Measurements from ENCODE around the gene SYDE1.
"Not testable (repeated sequence)": the region's sequence is repeated elsewhere in the genome, so short reads cannot be mapped to it uniquely, and the experiment has no call there.

The SYDE1 gene

GRCh38 chr19:15107061-15108010 is at the start of gene SYDE1:
Gene SYDE1 (plus strand): TSS chr19:15107401. CDS start chr19:15107434, 33 bp downstream.
- H3K27ac ChIP-seq = peak within 1 kb of the TSS; percentile 37; the same call in 1 of the 2 replicates

GRCh38 chr19:15062036-15062435 is 45.2 kb upstream of the SYDE1 start:
- no peak for TF ChIP-seq CTCF (conservative IDR thresholded peaks at IDR 0.05)
- no peak overlapping the region for H3K27ac ChIP-seq

More at GRCh38 chr19:15107061-15108010, at the start of gene SYDE1:
- TF ChIP-seq CTCF (conservative IDR thresholded peaks at IDR 0.05) = no peak

- not testable (repeated sequence) for H3K27ac ChIP-seq
Observed at GRCh38 chr19:15070386-15070785, 36.8 kb upstream of the SYDE1 start.

GRCh38 chr19:15072930-15073647 is 34.1 kb upstream of the SYDE1 start:
- no peak overlapping the region for H3K27ac ChIP-seq
- no peak for TF ChIP-seq CTCF (conservative IDR thresholded peaks at IDR 0.05)

- no peak for TF ChIP-seq CTCF (conservative IDR thresholded peaks at IDR 0.05)
- H3K27ac ChIP-seq = no peak overlapping the region
Observed at GRCh38 chr19:15074371-15074770, 32.8 kb upstream of the SYDE1 start.

- TF ChIP-seq CTCF (conservative IDR thresholded peaks at IDR 0.05) = no peak
- no peak overlapping the region for H3K27ac ChIP-seq
Observed at GRCh38 chr19:15075806-15076205, 31.4 kb upstream of the SYDE1 start.

- not testable (repeated sequence) for H3K27ac ChIP-seq
Observed at GRCh38 chr19:15080002-15080401, 27.2 kb upstream of the SYDE1 start.

GRCh38 chr19:15081911-15082310 is 25.3 kb upstream of the SYDE1 start, which contains the start of gene OR1I1:
Gene OR1I1 (plus strand): TSS chr19:15082211. CDS start chr19:15087066, 4,855 bp downstream.
- TF ChIP-seq CTCF (conservative IDR thresholded peaks at IDR 0.05) = no peak
- H3K27ac ChIP-seq = no peak within 1 kb of the TSS
